ENCODE results near the gene PMEPA1.

PMEPA1 gene

DNA sequence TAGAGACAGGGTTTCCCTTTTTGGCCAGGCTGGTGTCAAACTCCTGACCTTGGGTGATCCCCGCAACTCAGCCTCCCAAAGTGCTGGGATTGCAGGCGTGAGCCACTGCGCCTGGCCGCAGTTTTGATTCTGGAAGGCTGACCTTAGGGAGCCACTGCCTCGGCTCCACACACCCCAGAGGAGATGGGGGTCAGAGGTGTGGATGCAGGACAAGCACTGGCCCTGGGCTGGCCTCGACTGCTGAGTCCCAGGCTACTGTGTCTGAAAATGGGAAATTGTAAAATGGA lies 91.1 kb downstream of the PMEPA1 start:
- no peak overlapping the region for H2AFZ ChIP-seq
- no peaks in the 10 kb centered on the region for H3K4me1 ChIP-seq
- H3K27me3 ChIP-seq (ENCODE audit: control insufficient read depth, insufficient read depth, low read length): no peaks in the 10 kb centered on the region
- H3K79me2 ChIP-seq: no peaks in the 10 kb centered on the region
- no peaks in the 10 kb centered on the region for H3K9me3 ChIP-seq (ENCODE audit: control insufficient read depth, low read length)
- no peak overlapping the region for H3K9ac ChIP-seq
- H3K36me3 ChIP-seq (ENCODE audit: control insufficient read depth, insufficient read depth, low read length): no peaks in the 10 kb centered on the region
- no peak overlapping the region for H3K27ac ChIP-seq
- H3K4me3 ChIP-seq (ENCODE audit: low read depth, low read length): no peak overlapping the region
- TF ChIP-seq, protein P1, sequence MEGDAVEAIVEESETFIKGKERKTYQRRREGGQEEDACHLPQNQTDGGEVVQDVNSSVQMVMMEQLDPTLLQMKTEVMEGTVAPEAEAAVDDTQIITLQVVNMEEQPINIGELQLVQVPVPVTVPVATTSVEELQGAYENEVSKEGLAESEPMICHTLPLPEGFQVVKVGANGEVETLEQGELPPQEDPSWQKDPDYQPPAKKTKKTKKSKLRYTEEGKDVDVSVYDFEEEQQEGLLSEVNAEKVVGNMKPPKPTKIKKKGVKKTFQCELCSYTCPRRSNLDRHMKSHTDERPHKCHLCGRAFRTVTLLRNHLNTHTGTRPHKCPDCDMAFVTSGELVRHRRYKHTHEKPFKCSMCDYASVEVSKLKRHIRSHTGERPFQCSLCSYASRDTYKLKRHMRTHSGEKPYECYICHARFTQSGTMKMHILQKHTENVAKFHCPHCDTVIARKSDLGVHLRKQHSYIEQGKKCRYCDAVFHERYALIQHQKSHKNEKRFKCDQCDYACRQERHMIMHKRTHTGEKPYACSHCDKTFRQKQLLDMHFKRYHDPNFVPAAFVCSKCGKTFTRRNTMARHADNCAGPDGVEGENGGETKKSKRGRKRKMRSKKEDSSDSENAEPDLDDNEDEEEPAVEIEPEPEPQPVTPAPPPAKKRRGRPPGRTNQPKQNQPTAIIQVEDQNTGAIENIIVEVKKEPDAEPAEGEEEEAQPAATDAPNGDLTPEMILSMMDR (IDR thresholded peaks at IDR 0.05): no peak
- H3K4me2 ChIP-seq (ENCODE audit: low read length): no peak overlapping the region

DNA sequence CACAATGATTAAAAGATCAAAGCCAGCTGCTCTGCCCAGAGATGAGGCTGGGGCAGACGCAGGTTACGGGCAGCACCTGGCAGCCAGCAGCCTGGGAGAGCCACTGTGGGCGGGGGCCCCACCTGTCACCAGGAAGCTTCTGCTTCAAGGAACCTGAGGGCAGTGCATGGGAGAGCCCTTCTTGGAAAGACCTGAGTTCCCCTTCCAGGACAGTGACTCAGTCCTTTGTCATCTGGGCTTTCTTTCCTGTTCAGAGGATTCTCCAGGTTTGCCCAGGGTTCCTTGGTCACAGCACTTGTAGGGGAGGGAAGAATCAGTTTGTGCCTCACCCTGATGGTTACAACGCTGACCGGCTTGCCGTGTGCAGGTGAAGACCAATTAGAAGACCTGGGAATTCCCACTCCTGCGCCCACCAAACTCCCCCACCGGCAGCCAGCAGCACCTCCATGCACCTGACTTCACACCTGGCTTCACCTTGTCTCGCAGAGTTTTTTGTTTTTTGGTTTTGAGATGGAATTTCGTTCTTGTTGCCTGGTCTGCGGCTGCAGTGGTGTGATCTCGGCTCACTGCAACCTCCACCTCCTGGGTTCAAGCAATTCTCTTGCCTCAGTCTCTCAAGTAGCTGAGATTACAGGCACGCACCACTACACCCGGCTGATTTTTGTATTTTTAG lies 91.6 kb downstream of the PMEPA1 start:
- TF ChIP-seq, protein P1 (IDR thresholded peaks at IDR 0.05): no peak
- Histone ChIP-seq H3K4me1 (no peaks in the 10 kb centered on the region), H3K9ac (no peak overlapping the region), H3K4me3 (ENCODE audit: low read depth, low read length) (no peak overlapping the region), H3K27me3 (ENCODE audit: control insufficient read depth, insufficient read depth, low read length) (no peaks in the 10 kb centered on the region), H3K27ac (no peak overlapping the region), H3K4me2 (ENCODE audit: low read length) (no peak overlapping the region), H2AFZ (no peak overlapping the region), H3K9me3 (ENCODE audit: control insufficient read depth, low read length) (no peaks in the 10 kb centered on the region), H3K36me3 (ENCODE audit: control insufficient read depth, insufficient read depth, low read length) (no peaks in the 10 kb centered on the region), H3K79me2 (no peaks in the 10 kb centered on the region)

DNA sequence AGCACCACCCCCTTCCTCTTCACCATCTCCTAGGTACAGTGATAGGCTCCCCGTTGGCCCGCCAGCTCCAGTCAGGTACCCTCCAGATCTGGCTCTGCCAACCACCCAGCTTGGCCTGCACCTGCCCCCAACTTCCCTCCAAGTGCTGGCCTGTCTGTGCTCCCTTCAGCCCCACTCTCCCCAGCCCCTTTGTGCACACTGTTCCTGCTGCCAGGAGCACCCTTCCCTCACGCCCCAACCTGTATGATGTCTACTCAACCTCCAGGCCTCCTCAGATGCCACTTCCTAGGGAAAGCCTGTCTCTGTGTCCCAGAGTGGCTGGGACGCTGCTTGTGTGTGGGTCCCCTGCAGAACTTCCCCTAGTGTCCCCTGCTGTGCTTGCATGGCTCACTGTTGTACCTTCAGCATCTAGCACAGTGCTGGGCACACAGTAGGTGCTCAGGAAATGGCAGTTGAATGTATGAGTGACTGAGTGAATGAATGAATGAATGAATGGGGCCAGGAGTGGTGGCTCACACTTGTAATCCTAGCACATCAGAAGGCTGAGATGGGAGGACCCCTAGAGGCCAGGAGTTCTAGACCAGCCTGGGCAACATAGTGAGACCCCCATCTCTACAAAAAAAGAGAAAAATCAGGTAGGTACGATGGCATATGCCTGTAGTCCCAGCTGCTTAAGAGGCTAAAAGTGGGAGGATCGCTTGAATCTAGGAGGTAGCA lies 92.6 kb downstream of the PMEPA1 start:
- Histone ChIP-seq H3K4me2 (ENCODE audit: low read length) (no peak overlapping the region), H3K9me3 (ENCODE audit: control insufficient read depth, low read length) (no peaks in the 10 kb centered on the region), H3K36me3 (ENCODE audit: control insufficient read depth, insufficient read depth, low read length) (no peaks in the 10 kb centered on the region), H3K79me2 (no peaks in the 10 kb centered on the region), H3K4me3 (ENCODE audit: low read depth, low read length) (no peak overlapping the region), H3K4me1 (no peaks in the 10 kb centered on the region), H2AFZ (no peak overlapping the region), H3K27ac (no peak overlapping the region), H3K27me3 (ENCODE audit: control insufficient read depth, insufficient read depth, low read length) (no peaks in the 10 kb centered on the region), H3K9ac (no peak overlapping the region)
- TF ChIP-seq, protein P1 (IDR thresholded peaks at IDR 0.05): no peak

DNA sequence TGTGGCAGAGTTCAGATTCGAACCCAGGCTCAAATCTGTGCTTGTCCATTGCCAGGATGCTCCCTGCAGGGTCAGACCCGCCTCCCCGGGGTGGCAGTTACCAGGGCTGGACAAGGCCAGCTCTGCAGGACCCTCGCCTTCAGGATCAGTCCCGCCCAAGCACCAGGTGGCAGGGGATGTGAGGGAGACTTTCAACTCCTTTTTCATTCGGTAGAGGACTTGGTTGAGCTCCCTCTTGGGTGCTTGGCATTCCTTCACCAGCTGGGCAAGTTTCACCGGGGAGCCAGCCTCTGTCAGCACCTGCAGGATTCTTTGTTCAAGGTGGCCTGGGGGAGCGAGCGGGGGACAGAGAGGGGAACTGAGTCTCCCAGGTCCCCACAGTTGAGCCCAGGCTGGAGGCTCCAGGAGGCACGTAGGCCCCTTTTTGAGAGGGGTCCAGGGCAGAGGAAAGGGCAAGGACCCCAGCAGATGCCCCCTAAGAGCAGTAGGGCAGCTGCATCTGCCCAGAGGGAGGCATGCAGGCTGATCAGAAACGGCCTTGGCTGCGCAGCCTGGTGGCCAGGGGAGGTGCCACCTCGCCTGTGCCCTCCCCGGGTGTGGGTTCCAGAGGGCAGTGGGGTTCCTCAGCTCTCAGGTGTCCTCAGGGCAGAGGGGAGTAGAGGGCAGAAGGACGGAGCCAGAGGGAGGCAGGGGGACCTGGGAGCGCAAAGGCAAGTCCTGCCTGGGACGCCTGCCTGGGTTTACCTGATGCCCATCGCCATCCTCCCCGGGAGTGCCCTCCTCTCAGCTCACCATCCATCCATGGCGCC lies 93.5 kb downstream of the PMEPA1 start:
- H3K4me3 ChIP-seq (ENCODE audit: low read depth, low read length): no peak overlapping the region
- no peak overlapping the region for H2AFZ ChIP-seq
- H3K36me3 ChIP-seq (ENCODE audit: control insufficient read depth, insufficient read depth, low read length): no peaks in the 10 kb centered on the region

More for the DNA sequence above, 93.5 kb downstream of the PMEPA1 start:
- Histone ChIP-seq H3K9me3 (ENCODE audit: control insufficient read depth, low read length) (no peaks in the 10 kb centered on the region), H3K4me2 (ENCODE audit: low read length) (no peak overlapping the region), H3K9ac (no peak overlapping the region), H3K27ac (no peak overlapping the region), H3K4me1 (no peaks in the 10 kb centered on the region), H3K27me3 (ENCODE audit: control insufficient read depth, insufficient read depth, low read length) (no peaks in the 10 kb centered on the region), H3K79me2 (no peaks in the 10 kb centered on the region)
- TF ChIP-seq, protein P1 (IDR thresholded peaks at IDR 0.05): no peak
